ENCODE data around the gene PTPMT1.

- TF ChIP-seq REST (IDR thresholded peaks at IDR 0.05; ENCODE audit: borderline replicate concordance) (no peak), CTCF (IDR thresholded peaks at IDR 0.05; ENCODE audit: poor library complexity, severe bottlenecking) (no peak), MXI1 (conservative IDR thresholded peaks at IDR 0.05; ENCODE audit: poor library complexity, severe bottlenecking) (no peak), TAF1 (IDR thresholded peaks at IDR 0.05; ENCODE audit: low read depth) (no peak), EZH2 (IDR thresholded peaks at IDR 0.05; ENCODE audit: borderline replicate concordance, insufficient read depth, low read length, poor library complexity, severe bottlenecking) (no peak)
Measured at GRCh38 chr11:47593492-47593933, 28.1 kb downstream of the PTPMT1 start.

All from neural cell (in vitro differentiated cells).